Measurements from ENCODE around the gene WTIP.
"Not testable (repeated sequence)": the region's sequence is repeated elsewhere in the genome, so short reads cannot be mapped to it uniquely, and the experiment has no call there.

WTIP gene

DNA sequence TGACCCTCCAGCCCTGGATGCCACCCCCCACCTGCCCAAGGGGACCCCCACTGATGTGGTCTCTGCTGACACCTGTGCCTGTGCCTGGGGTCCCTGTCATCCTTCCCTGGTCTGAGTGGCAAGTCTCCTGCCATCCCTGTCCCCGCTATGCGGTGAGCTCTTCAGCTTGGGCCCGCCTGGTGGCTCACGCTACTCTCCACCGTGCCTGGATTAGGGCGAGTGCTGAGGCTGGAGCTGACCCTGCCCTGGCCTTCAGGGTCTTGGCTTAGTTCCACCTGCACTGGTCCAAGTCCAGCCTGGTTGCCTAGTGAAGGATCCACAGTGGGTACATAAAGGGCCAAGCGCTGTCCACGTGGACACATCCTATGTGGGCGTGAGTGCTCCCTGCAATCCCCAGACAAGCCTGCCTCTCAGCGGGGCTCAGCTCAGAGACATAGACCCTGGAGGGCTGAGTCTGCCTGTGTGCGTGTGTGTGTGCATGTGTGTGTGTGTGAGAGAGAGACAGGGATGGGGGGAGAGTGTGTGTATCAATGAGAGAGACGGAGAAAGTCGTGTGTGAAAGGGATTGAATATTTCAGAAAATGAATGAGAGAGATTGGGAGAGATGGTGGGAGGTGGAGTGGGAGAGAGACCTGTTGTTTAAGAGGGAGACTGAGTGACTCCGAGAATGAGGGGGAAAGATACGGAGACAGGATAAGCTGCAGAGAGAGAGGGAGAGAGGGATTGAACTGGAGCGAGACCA, 22.1 kb downstream of the WTIP start:
- DNase-seq (ENCODE audit: low read depth in 2 of 2): no peak

DNA sequence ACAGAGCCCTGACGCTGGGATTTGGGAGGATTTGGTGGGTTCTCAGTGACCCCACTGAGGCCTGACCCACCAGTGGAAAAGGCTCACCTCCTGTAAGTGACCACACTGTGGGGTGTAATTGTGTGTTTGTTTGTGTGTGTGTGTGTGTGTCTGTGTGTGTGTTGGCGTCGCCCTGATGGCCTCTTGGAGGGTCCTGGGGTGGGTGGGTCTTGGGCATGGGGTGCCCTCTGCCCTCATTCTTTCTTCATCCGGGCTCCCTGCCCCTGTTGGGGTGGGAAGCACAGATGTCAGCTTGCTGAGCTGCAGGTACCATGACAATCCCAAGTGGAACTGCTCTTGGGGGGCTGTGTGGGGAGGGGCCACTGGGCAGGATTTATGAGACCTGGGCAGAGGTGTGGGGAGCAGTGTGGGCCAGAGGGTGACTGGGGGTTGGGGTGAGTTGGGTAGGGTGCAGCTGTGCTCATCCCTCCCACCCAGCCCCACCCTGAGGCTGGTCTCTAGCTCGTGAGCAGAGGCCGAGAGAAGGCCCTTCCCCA, 22.8 kb downstream of the WTIP start:
- DNase-seq (ENCODE audit: low read depth in 2 of 2): no peak

DNA sequence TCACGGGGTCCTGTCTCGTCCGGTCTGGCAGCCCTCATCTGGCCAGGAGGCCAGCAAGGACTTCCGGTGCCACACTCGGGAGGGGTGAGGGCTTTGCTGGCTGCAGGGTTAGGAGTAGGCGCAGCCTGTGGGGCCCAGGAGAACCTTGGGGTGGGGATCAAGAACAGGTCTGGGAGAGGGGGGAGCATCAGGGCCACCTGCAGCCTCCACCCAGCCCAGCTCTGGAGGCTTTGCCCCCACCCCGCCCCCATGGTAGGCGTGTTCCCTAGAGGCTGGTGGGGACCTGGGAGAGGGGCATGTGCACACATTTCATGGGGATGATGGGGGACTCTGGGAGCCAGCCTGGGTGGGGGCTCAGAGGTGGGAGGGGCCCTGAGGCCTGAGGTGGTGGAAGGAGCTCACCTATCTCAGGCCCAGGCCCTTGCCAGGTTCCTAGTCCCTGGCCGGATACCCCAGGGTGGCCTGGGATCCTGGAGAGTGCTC, 23.3 kb downstream of the WTIP start:
- DNase-seq (ENCODE audit: low read depth in 2 of 2): no peak

DNA sequence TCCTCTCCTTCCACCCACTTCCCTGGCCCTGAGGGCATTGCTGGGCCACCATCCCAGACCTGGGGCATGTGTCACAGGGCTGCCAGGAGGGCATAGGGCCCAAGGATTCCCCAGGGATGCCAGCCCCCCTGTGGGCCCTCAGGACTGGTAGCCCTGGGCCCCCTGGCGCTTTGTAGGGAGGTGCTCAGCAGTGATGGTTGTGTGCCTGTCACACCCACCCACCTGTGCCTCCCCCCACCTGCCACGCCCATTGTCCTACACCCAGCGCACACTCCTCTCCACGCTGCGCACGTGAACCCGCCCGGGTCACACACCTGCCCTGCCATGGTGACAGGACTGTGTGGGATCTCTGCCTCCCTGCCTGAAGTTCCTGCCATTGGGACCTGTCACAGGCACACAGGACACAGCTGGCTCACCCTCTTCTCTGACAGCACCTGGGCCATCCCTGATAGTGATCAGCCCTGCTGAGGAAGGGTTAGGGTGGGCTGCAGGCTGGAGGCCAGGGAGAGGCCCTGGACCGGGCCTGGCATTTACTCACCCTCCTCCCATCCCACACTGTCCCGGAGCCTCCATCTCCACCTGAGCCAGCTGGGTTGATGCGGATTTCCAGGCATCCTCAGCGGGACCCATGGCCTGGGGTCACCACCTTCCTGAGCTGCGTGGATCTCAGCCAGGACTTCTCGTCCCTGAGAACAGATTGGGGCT, 23.9 kb downstream of the WTIP start:
- no peak for DNase-seq (ENCODE audit: low read depth in 2 of 2)

DNA sequence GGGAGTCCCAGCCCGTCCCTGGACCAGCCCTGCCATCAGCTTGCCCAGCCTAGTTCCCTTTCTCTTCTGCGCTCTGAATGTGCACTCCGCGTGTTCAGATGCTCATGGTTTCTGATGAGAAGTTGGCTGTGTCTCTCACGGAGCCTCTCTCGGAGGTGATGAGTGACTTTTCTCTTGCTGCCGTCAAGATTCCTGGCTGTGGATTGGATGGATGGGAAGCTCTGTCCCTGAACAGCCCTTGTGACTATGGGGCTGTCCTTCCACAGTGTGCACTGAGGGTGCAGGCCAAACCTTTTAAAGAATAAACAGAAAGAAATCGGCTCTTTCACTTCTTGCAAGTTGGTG, 24.4 kb downstream of the WTIP start:
- DNase-seq (ENCODE audit: low read depth in 2 of 2): no peak

DNA sequence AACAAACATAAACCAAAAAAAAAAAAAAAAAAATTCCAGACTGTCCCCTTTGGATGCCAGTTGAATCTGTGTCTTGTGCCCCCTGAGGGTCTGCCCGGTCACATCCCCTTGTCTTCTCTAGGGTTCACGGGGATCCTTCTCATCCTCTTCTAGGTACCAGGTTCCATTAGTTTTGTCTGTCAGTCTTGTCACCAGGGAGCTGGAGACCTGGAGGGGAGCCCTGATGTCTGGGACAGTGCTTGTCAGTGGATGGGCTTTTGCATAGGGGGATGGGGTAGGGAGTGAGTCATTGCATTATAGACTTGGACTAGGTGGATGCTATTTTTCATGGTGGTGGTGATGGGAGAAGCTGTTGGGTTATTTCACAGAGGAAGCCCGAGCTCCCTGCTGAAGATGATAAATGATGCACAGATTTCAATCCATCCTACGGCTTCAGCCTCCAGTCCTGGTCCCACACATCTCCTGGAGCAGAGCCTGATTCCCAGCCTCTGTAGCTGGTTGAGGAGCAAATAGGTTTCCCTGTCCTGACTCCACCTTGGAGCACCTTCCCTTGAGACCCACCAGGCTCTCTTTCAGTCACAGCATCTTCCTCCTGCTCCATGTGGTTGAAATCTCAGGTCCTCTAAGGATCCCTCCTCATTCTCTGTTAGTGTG, 26.0 kb downstream of the WTIP start:
- DNase-seq (ENCODE audit: low read depth in 2 of 2): no peak

DNA sequence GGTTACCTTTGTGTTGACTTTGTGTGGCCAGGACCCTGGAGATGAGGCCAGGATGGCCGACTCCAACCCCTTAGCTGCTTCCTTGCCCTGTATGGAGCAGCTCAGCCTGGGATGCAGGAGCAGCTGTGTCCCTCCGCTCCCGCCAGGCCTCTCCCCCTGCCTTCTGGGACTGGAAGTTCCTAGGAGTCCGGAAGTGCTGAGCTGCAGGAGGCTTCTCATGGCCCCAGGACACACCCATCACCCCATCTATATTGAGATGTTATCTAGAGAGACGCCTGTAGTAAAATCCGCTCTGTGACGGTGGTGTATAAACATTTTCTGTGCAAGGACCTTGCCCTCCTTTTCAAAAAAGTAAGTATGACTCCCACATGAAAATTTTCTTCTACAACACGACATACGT, 27.0 kb downstream of the WTIP start:
- DNase-seq (ENCODE audit: low read depth in 2 of 2): no peak

DNA sequence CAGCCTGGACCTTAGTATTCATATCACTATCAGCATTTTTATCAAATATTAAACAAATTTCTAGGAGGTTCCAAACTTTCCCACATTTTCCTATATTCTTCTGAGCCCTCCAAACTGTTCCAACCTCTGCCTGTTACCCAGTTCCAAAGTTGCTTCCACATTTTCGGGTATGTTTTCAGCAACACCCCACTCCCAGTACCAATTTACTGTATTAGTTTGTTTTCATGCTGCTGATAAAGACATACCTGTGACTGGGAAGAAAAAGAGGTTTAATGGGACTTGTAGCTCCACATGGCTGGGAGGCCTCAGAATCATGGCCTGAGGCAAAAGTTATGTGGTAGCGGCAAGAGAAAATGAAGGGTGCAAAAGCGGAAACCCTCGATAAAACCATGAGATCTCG, 29.3 kb downstream of the WTIP start:
- not testable (repeated sequence) for DNase-seq (ENCODE audit: low read depth in 2 of 2)

DNA sequence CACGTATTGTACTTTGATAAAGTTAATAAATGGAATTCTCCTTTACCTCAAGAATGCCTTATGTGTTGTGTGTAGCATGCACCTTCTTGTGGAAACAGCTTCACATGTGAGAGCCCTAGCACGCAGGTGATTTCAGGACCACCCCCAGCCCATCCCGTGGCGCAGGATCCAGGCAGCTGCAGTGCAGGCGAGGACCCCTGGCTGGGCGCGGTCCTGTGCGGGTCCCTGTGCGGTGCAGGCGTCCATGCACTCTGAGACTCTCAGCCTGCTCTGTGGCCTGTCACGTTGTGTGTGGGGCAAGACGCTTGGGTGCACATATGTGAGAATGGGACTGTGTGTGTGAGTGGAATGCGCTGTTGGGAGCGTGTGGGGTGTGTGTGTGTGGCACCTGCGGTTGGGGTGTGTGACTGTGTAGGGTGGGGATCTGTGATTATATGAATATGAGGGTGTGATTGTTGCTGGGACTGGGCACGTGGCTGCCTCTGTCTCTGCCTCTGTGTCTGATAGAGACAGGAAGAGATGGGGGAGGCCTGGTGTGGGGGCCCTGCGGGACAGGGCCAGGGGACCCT, 30.8 kb downstream of the WTIP start:
- no peak for DNase-seq (ENCODE audit: low read depth in 2 of 2)

DNA sequence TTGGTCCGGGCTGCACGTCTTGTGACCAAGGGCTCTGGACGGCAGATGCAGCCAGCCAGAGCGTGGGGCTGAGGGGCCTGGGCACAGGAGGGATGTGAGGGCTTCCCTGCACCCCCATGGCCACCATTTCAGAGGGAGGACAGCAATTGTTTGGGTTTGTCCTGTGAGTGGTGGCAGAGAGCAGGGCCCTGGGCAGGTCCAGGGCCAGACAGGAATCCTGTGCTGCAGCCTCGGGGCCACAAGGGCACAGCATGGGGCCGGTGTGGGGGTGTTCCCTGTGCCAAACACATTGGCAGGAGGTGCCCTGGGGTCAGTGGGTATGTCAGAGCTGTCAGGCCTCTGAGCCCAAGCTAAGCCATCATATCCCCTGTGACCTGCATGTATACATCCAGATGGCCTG, 32.2 kb downstream of the WTIP start:
- no peak for DNase-seq (ENCODE audit: low read depth in 2 of 2)

DNA sequence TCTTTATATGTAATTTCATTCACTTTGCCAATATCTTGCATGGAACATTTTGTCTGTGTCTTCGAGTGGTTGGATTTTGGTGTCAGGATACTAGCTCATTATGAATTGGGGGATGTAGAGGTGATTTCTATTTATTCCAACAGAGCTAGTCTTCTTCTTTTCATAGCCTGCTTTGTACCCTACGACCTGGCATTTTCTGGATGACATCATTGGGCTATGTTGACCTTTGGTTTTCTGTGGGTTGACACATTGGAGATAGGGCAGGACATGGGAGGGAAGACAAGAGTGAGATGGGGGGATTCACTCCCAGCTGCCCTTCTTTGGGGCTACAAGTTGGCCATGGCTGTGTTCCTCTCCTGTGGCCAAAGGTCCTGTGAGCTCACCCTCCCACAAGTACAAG, 38.0 kb downstream of the WTIP start:
- no peak for DNase-seq (ENCODE audit: low read depth in 2 of 2)

DNA sequence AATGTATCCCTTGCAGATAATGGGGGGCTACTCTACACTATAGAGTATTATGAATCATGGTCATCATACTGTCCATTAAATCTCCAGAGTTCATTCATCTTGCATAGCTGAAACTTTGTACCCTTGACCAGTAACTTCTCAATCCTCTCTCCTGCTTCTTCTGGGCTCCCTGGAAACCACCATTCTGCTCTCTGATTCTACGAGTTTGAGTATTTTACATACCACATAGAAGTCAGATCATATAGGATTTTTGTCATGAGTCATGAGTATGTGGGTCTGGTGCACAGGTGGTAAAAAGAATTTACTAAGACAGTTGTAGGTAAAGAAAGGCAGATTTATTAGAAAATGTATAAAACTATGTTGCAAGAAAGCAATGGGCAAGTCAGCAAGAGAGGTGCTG, 41.9 kb downstream of the WTIP start:
- no peak for DNase-seq (ENCODE audit: low read depth in 2 of 2)

DNA sequence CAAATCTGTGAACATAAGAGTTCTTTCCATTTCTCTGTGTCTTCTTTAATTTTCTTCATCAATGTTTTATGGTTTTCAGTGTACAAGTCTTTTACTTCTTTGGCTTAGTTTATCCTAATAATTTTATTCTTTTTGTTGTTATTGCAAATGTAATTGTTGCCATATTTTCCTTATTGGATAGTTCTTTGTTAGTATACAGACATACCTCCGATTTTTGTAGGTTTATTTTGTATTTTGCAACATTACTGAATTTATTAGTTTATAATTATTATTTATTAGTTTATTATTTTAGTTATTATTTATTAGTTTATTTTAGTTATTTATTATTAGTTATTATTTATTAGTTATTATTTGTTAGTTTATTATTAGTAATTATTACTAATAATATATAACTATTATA, 43.4 kb downstream of the WTIP start:
- no peak for DNase-seq (ENCODE audit: low read depth in 2 of 2)

DNA sequence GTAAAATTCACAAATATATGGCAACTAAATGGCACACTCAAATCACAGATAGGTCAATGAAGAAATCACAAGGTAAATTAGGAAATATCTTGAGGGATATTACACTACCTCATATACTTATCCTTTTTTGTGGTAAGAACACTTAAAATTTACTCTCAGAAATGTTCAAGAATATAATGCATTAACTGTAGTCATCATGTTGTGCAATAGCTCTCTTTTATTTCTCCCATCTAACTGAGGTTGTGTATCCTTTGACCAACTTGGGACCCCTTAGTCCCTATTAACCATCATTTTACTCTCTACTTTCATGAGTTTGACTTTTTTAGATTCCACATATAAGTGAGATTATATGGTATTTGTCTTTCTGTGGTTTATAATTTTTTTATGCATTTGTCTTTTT, 52.6 kb downstream of the WTIP start:
- no peak for DNase-seq (ENCODE audit: low read depth in 2 of 2)

DNA sequence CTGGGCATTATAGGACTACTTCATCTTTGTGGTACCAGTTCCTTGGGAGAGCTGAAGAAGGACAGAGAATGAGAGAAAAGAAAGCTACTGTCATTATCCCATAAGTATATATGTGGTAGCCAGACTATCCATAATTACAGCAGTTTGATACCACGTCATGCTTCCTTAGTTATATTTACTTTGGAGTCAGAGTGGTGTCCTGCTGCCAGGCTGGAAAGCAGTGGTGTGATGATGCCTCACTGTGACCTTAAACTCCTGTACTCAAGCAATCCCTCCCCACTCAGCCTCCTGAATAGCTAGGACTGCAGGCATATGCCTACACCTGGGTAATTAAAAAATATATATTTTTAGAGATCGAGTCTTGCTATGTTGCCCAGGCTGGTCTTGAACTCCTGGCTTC, 57.8 kb downstream of the WTIP start:
- DNase-seq (ENCODE audit: low read depth in 2 of 2): no peak

DNA sequence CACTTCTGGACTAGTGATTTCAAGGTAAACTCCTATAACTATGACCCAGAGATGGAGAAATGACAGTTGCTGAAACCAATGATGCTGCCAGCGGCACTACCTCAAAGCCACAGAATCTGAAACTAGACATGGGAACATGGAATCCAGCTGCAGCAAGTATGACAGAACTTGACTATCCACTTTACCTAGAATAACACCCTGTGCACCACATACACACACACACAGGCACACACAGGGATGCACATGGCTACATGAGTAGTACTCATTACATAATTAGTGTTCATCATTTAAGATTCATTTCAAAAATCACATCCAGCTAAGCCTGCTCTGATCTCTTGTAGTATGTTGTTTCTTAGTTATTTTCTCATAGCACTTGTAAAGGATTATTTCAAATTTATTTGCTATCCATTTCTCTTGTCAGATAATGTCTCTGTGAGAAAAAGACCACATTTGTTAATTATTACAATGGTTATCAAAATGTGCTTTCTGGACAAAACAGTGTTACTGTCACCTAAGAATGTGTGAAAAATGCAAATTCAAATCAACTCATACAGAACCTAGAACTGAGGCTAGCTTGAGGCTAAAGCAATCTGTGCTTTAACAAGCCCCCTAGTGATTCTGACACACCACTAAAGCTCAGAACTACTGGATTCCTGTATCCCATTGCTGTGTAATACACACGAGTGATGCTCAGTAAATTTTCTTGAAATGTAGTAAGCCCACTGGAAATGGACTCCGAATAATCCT, 59.4 kb downstream of the WTIP start:
- no peak for DNase-seq (ENCODE audit: low read depth in 2 of 2)

DNA sequence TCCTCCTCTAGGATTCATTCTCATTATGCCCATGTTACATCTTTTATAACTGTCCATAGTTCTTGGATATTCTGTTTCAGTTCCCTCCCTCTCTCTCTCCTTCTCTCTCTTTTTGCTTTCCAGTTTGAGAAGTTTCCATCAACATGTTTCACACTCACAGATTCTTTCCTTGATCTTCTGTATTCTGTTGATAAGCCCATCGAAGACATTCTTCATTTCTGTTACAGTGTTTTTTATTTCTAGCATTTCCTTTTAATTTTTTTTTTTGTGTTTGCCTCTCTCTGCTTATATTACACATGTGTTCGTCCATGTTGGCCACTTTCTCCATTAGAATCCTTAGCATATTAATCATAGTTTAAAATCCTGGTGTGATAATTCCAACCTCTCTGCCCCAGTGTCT, 68.3 kb downstream of the WTIP start:
- no peak for DNase-seq (ENCODE audit: low read depth in 2 of 2)

DNA sequence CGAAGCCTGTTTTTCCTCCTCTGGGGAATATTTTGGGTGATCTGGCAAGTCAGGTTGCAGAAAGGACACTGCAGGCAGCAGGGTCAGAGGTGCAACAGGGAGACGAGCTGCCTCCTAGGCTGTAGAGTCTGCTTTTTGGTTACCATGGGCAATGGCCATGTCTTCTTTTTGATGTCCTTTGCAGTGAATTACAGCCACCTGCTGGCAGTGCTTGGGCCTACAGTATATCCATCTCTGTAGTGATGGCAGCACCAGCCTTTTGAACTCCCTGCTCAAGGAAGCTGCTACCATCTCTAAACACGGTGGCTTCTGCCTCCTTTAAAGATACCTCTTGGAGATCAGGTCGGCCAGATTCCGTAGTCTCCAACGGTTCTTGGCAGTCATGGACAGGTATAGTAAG, 73.9 kb downstream of the WTIP start:
- no peak for DNase-seq (ENCODE audit: low read depth in 2 of 2)

DNA sequence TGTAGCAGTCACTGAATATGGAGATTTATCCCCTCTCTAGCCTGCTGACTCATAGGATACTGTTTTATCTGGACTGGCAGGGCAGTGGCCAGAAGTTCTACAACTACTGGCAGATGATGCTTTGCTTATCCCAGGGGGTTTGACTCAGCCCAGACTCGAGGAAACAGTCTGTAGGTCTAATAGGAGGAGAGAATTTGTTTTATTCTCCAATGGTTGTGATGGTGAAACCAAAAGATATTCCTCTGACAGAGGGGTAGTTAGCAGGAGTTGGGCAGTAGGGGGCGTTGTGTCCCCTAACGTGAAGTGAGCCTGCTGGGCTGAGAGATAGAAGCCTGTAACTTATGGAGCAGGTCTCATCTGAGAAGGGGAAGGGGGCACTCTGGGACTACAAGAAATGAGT, 74.9 kb downstream of the WTIP start:
- peak in 1 of 2 donors; percentile 28 for DNase-seq (ENCODE audit: low read depth in 2 of 2)

DNA sequence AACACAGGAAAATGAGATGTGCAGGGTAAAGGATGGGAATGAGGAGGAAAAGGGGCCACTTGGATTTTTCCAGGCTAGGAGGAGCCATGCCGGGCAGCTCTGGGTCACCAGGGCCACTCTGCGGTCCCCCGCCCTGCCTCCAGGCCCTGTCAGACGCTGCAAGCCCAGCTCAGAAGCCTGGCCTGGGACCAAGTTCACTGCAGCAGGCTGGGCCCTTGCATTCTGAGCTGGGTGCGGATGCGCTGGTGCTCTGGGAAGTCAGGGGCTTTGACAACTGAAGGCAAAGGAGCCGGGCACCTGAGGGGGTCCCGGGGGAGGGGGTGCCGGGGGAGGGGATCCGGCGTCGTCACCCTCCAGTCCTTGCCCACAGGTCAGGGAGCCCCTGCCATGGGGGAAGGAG, 77.5 kb downstream of the WTIP start:
- DNase-seq (ENCODE audit: low read depth in 2 of 2): no peak

DNA sequence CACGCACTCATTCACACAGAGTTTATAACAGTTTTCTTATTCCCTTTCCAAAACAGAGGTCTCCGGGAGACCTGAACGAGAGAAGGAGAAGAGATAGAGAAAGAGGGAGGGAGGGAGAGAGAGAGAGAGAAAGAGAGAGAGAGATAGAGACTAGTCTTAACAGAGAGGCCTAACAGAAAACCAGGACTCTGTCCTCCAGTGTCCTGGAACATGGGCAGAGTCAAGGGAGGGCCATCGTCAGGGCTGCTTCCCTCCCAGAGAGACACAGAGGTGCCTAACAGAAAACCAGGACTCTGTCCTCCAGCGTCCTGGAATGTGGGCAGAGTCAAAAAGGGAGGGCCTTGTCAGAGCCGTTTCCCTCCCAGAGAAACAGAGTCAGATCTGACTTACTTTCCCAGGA, 78.7 kb downstream of the WTIP start:
- DNase-seq (ENCODE audit: low read depth in 2 of 2): no peak

Measured in stimulated activated CD4-positive, alpha-beta T cell treated with anti-CD3 and anti-CD28 coated beads, Interleukin-4, amount 100 ng/mL, for 48 hours (primary cell).